Prostate gland (tissue), 2 donors: ENCODE results near the gene WDR72. TPM values are rescaled to one million over a fixed set of nuclear protein-coding genes. Genes with fewer than 3 reads are reported as not detected.

Source experiments
- DNase-seq: peaks from one replicate; pipeline ENCODE4 v3.0.0-alpha.2; 2019; ENCODE audit warnings: low spot score
- H3K27ac ChIP-seq, 2 donors: fragments of 200-600 bp; sonication (generic); 2 replicates each; pipeline ENCODE4 v1.5.1; 2017 to 2019
- H3K27me3 ChIP-seq: fragments of 200-600 bp; sonication (generic); replicated peaks from 2 replicates; pipeline ENCODE4 v1.5.1; 2019; ENCODE audit not compliant: insufficient read depth
- H3K36me3 ChIP-seq, 2 donors: fragments of 200-600 bp; sonication (generic); 1 replicate in 1 of 2; 2 replicates in 1 of 2; pipeline versions ENCODE4 v1.5.1 to v1.8.1; 2017 to 2019
- H3K4me1 ChIP-seq: fragments of 200-600 bp; sonication (generic); replicated peaks from 2 replicates; pipeline ENCODE4 v1.5.1; 2019
- H3K4me3 ChIP-seq, 2 donors: fragments of 200-600 bp; sonication (generic); 2 replicates each; pipeline ENCODE4 v1.5.1; 2017 to 2019
- H3K9me3 ChIP-seq: fragments of 200-600 bp; sonication (generic); 2 replicates; pipeline ENCODE4 v1.5.1; 2017
- POLR2A ChIP-seq: fragments of 450-650 bp; IDR thresholded peaks from one replicate; pipeline ENCODE4 v1.6.1; 2016; ENCODE audit warnings: antibody characterized with exemption, mild to moderate bottlenecking
- POLR2AphosphoS5 ChIP-seq: sonication (generic); formaldehyde crosslinking; IDR thresholded peaks from one replicate; pipeline ENCODE4 v1.6.1; 2017; ENCODE audit warnings: antibody characterized with exemption
- WGBS: methylation state at CpG from one replicate; pipeline ENCODE4 v1.1.5; 2018; 5-methylcytosine and 5-hydroxymethylcytosine counted together
- intact Hi-C: fragments of 100-400 bp; cut with DNase I; formaldehyde crosslinking; loops from one replicate; pipeline ENCODE4 v1.14.2; 2022
- total RNA-seq, 2 donors: library from RNA; depleted of rRNA; stranded (reverse); fragments of >200 nt; gene quantifications; one replicate each; pipeline ENCODE4 v1.1.0, GENCODE V29; 2016
- TF ChIP-seq, protein P1 (sequence below), 4 experiments: fragments of 200-600 bp in 2 of 4; fragments of 450-650 bp in 2 of 4; sonication (generic) in 2 of 4; IDR thresholded peaks; 1 replicate in 3 of 4; 2 replicates in 1 of 4; pipeline ENCODE4 v1.5.1; 2016 to 2019; ENCODE audit warnings: antibody characterized with exemption in 4 of 4, mild to moderate bottlenecking in 2 of 4, moderate library complexity in 2 of 4

Gene WDR72
- total RNA-seq, 2 donors from 2014 or later, result 0.64 to 0.80 TPM

- no peak for DNase-seq
- H3K36me3 ChIP-seq, result no peaks in the 10 kb centered on the region
- no peaks in the 10 kb centered on the region for H3K9me3 ChIP-seq
- no peaks in the 10 kb centered on the region for H3K4me1 ChIP-seq
- TF ChIP-seq POLR2AphosphoS5 (no peak), POLR2A (no peak)
- TF ChIP-seq, protein P1, sequence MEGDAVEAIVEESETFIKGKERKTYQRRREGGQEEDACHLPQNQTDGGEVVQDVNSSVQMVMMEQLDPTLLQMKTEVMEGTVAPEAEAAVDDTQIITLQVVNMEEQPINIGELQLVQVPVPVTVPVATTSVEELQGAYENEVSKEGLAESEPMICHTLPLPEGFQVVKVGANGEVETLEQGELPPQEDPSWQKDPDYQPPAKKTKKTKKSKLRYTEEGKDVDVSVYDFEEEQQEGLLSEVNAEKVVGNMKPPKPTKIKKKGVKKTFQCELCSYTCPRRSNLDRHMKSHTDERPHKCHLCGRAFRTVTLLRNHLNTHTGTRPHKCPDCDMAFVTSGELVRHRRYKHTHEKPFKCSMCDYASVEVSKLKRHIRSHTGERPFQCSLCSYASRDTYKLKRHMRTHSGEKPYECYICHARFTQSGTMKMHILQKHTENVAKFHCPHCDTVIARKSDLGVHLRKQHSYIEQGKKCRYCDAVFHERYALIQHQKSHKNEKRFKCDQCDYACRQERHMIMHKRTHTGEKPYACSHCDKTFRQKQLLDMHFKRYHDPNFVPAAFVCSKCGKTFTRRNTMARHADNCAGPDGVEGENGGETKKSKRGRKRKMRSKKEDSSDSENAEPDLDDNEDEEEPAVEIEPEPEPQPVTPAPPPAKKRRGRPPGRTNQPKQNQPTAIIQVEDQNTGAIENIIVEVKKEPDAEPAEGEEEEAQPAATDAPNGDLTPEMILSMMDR (IDR thresholded peaks at IDR 0.05), result no peak
- intact Hi-C loops, result no loop called here
- no peak overlapping the region for H3K27ac ChIP-seq
- H3K27me3 ChIP-seq, result no peaks in the 10 kb centered on the region
- no peak overlapping the region for H3K4me3 ChIP-seq
- WGBS, result 40% methylated on average over 2 of the region's 2 CpGs
Observed at GRCh38 chr15:53618461-53618860, 141.0 kb downstream of the WDR72 start.

GRCh38 chr15:53611145-53611920 lies 148.1 kb downstream of the WDR72 start:
- Histone ChIP-seq H3K27ac (no peak overlapping the region), H3K4me3 (no peak overlapping the region), H3K36me3 (no peaks in the 10 kb centered on the region), H3K27me3 (no peaks in the 10 kb centered on the region), H3K9me3 (no peaks in the 10 kb centered on the region), H3K4me1 (no peaks in the 10 kb centered on the region)
- no peak for DNase-seq
- intact Hi-C loops, result no loop called here
- WGBS, result 73% methylated on average over 4 of the region's 4 CpGs
- TF ChIP-seq POLR2A, result no peak
- no peak for TF ChIP-seq POLR2AphosphoS5
- TF ChIP-seq, protein P1 (IDR thresholded peaks at IDR 0.05), result no peak

- intact Hi-C loops, result no loop called here
- 80% methylated on average over 2 of the region's 2 CpGs for WGBS
- no peaks in the 10 kb centered on the region for H3K27me3 ChIP-seq
- TF ChIP-seq POLR2A (no peak), POLR2AphosphoS5 (no peak)
- TF ChIP-seq, protein P1 (IDR thresholded peaks at IDR 0.05), result no peak
- H3K36me3 ChIP-seq, result no peaks in the 10 kb centered on the region
- no peaks in the 10 kb centered on the region for H3K9me3 ChIP-seq
- no peak overlapping the region for H3K4me3 ChIP-seq
- no peaks in the 10 kb centered on the region for H3K4me1 ChIP-seq
- no peak for DNase-seq
- no peak overlapping the region for H3K27ac ChIP-seq
Observed at GRCh38 chr15:53591041-53591440, 168.4 kb downstream of the WDR72 start.

GRCh38 chr15:53590380-53590779 lies 169.1 kb downstream of the WDR72 start:
- no peaks in the 10 kb centered on the region for H3K9me3 ChIP-seq
- no peaks in the 10 kb centered on the region for H3K27me3 ChIP-seq
- intact Hi-C loops, result no loop called here
- H3K4me3 ChIP-seq, result no peak overlapping the region
- 72% methylated on average over 2 of the region's 2 CpGs for WGBS
- H3K36me3 ChIP-seq, result no peaks in the 10 kb centered on the region
- no peak overlapping the region for H3K27ac ChIP-seq
- DNase-seq, result no peak
- TF ChIP-seq POLR2A (no peak), POLR2AphosphoS5 (no peak)
- TF ChIP-seq, protein P1 (IDR thresholded peaks at IDR 0.05), result no peak
- no peaks in the 10 kb centered on the region for H3K4me1 ChIP-seq

DNA sequence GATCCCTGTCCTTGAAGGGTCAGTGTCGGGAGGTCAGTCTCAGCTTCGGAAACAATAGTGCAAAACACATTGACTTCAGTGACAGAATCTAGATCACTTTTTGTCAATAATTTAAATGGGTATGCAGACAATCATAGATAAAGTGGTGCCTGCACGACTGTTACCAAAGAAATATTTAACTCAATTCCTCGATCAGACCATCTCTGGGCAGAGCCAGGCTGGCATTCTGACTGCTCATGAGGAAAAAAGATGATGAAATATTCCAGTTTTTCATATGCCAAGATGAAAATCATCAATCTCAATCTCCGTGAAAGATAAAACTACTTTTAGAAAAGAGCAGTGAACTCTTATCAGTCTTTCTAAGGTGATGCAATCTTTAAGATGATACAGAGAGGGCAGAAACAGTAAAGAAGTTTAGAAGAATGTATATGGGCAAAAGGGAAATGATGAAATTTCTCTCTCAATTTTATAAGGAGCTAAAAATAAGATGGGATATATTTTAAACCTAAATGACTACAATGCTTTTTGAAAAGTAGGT lies 169.9 kb downstream of the WDR72 start:
- intact Hi-C loops, result no loop called here
- no peak for DNase-seq
- Histone ChIP-seq H3K9me3 (no peaks in the 10 kb centered on the region), H3K36me3 (no peaks in the 10 kb centered on the region), H3K4me3 (no peak overlapping the region), H3K4me1 (no peaks in the 10 kb centered on the region), H3K27me3 (no peaks in the 10 kb centered on the region), H3K27ac (no peak overlapping the region)
- TF ChIP-seq POLR2AphosphoS5 (no peak), POLR2A (no peak)
- TF ChIP-seq, protein P1 (IDR thresholded peaks at IDR 0.05), result no peak
- 76% methylated on average over 5 of the region's 5 CpGs for WGBS
